HG03439 (cell line): ENCODE data around the gene TEAD3.

ENCODE experiments used
- ATAC-seq: cut with Tn5 transposase; IDR thresholded peaks from one replicate; pipeline ENCODE4 v1.9.1; 2021; ENCODE audit warnings: mild to moderate bottlenecking, moderate library complexity; ENCODE audit not compliant: unreplicated experiment

Gene TEAD3

DNA sequence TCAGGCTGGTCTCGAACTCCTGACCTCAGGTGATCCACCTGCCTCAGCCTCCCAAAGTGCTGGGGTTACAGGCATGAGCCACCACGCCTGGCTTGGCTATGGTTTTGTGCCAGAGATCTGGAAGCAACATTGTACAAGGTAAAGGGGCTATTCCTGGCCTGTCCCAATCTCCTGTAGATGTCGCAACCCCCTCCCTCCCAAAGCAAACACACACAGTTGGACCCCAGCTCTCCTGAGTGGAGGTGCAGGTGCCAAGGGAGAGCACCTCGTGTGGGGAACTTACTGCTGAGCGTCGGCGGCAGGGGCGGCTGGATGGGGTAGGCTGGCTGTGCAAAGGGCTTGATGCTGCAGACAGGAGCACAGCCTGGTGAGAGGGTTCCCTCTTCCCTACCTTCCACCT, 19.9 kb downstream of the TEAD3 start:
- ATAC-seq: no peak

DNA sequence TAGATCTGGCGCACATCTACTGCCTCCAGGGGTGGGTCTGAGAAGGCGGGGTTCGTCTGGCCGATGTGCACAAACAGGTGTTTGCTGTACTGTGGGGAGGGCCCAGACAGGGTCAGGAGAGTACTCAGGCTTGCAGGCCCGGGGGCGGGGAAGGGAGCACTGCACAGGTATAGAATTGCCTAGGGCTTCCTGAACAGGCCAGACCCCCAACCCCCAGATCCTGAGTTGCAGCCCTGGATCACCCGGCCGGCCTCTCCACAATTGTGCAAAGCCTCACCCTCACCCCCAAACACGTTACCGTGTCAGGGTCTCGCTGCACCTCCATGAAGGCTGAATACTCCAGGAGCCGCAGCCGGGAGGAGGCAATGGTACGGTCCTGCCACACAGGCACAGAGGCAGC, 20.9 kb downstream of the TEAD3 start:
- ATAC-seq: no peak

DNA sequence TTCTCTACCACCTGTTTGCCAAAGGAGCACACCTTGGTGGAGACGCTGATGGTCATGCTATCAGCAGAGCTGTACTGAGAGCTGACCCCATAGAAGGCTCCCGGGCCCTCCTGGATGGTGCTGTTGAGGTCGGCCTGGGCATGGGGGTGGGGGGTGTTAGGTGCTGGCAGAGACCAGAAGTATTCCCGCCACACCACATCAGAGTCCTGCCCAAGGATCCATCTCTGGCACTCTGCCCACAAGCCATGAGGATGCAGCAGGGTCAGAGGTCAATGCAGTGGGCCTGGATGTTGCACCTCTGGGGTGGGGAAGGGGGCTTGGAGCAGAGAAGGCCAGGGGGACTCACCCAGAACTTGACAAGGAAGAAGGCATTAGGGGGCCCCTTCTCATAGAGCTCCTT, 21.3 kb downstream of the TEAD3 start:
- no peak for ATAC-seq

DNA sequence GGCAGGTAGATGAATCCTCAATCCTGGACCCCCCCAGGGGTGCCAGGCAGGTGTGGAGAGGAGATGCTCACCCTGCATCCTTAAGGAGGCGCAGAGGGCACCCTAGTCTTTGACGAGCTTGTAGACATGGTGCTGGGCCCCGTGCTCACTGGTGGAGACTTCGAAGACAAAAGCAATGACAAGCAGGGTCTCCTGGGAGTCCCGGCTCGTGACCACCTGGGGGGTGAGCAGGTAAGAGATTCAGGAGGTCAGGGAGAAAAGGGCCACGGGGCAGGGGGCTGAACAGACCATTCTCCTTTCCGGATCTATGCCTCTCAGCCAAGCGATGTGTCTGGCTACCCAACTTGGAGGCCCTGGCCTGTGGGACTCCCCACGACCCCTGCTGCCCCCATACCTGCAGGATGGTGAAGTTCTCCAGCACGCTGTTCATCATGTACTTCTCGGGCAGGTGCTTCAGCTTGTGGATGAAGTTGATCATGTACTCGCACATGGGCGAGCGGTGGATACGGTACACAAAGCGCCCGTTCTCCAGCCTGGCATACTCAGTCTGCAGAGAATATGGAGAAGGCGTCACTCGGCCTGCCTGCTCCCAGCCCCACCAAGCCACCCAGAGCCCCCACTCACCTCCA, 21.8 kb downstream of the TEAD3 start:
- ATAC-seq: no peak

DNA sequence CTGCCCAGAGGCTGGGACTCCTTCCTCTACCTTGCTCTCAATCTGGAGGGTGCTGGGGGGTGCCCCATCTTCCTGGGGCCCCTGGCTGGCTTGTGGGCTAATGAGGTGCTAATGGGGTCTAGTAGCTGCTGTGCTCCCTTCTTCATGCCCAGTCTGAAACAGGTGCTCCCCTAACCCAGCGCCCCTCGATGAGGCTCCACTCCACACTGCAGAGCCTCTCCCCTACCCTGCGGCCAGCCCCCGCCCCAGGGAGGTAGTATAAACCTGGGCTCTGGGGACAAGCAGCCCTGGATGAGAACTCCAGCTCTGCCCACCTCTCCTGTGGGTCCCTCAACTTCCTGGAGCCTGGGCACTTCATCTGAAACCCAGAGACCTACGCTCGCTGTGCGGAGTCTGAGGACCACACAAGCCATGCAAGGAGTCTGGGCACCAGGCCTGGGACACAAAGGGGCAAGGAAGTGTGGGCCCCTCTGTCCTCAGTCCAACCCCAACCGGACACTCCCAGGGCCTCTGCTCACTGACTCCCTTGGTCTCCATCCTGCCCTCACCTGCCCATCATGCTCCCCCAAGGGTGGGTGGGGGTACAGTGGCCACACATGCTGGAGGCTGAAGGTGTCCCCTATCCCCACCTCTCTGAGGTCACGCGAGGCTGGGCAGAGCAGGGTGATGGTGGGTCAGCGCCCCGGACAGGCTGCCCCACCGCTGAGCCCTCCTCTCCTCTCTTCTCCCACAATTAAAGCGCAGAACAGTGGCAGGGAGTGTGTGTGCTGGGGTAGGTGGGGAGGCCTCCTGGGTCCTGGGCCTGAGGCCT, 22.5 kb downstream of the TEAD3 start:
- no peak for ATAC-seq

DNA sequence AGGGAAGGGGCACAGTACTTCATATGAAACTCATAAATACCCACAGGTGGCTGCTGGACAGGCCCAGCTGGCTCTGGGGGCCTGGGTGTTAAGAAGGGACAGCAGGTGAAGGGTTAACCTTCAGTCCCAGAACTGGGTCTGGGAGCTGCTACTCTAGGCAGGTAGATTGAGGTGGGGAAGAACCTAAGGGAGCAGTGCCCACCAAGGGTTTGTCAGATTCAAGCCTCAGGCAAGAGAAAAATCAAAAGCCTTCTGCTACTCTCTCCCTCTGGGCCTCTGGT, 23.1 kb downstream of the TEAD3 start:
- no peak for ATAC-seq

DNA sequence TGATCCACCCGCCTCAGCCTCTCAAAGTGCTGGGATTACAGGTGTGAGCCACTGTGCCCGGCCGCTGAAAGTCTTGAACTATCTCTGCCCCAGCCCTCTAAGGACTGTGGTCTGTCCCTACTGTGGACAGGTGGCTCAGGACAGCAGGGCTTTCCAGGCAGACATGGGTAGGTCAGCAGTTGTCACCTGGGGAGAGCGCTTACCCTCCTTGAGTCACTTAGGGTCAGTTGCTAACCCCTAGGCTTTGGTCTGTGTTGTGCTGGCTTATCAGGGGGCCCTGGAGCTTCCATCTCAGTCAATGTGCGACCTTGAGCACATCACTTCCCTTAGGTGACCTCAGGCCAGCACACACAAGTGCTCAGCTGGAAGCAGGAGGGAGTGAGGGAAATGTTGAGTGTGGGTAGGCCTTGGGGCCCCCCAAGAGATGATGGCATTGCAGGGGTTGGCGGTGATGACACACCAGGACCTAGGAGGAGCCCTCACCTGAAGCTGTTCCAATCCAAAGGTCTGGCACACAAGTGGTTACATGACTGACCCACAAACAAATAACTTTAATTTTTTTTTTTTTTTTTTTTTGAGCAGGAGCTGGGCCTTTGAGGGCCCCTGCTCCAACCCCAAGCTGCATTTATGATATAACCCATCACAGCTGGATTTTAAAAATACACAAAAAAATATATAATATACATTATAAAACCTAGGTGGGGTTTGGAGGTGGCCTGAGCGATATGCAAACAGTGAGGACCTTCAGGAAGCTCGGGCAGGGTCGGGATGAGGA, 23.6 kb downstream of the TEAD3 start:
- ATAC-seq: no peak

DNA sequence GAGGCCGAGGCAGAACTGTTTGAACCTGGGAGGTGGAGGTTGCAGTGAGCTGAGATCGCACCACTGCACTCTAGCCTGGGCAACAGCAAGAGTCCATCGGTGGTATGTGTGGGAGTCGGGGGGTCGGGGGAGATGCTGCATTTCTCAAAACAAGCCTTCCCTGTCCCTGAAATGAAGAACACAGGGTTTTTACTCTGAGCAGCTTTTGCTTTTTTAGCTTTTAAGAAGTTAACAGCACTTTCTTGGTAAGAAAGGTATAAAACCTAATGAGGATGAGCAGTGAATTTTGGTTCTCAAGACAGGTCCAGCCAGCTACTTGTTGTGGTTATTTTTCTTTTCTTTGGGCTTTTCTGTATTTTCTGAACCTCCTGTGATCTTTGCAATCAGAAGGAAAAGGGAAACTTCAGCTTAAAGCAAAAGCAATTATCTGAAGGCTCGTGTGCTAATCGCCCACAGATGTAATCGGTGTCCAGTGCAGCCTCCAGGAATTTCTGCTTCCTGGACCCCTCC, 25.0 kb downstream of the TEAD3 start:
- no peak for ATAC-seq

DNA sequence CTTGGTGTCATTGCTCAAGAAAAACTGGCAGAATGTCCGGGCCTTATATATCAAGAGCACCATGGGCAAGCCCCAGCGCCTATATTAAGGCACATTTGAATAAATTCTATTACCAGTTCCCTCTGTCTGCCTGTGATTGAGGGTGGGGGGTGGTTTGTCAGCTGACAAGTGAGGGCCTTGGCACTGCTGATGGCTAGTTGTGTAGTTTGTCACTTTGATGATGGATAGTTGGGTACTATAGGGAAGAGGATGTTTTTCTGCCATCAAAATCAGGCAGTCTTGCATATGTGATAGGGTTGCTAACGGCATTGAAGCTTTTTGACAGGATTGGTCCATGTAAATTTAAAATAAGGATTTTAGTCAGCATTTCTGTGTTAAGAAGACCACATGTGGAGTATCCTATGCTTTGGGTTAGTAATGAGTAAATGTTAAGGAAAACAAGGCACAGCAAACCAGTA, 26.2 kb downstream of the TEAD3 start:
- ATAC-seq: no peak

DNA sequence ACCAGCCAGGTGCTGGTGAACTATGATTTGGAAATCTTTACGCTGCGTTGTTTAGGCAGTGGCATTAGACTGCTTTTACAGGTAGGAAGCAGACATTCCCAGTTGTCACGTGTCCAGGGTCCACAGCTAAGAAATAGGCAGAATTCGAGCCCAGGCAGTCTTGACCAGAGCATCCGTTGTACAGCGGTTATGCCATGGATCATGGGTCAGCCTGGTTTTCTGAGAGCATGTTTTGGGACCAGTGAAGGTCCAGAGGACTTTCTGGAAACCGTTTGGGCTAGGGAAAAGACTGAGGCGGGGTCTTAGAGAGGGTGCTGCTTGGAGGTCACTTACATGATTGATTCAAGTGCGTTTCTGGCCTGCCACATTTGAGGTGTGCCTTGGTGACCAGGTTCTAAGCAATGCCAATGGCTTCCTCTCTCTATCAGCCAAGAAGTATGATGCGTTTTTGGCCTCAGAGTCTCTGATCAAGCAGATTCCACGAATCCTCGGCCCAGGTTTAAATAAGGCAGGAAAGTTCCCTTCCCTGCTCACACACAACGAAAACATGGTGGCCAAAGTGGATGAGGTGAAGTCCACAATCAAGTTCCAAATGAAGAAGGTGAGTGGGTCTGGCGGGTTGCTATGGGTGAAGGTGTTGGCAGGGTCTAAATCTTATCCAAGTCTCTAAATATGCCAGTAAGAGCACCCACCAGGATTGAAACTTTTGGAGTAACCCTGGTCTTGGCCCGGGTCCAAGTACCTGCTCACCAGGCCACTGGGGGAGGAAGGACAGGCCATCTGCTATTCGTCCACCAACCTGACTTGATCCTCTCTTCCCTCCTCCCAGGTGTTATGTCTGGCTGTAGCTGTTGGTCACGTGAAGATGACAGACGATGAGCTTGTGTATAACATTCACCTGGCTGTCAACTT, 26.9 kb downstream of the TEAD3 start:
- ATAC-seq: no peak

DNA sequence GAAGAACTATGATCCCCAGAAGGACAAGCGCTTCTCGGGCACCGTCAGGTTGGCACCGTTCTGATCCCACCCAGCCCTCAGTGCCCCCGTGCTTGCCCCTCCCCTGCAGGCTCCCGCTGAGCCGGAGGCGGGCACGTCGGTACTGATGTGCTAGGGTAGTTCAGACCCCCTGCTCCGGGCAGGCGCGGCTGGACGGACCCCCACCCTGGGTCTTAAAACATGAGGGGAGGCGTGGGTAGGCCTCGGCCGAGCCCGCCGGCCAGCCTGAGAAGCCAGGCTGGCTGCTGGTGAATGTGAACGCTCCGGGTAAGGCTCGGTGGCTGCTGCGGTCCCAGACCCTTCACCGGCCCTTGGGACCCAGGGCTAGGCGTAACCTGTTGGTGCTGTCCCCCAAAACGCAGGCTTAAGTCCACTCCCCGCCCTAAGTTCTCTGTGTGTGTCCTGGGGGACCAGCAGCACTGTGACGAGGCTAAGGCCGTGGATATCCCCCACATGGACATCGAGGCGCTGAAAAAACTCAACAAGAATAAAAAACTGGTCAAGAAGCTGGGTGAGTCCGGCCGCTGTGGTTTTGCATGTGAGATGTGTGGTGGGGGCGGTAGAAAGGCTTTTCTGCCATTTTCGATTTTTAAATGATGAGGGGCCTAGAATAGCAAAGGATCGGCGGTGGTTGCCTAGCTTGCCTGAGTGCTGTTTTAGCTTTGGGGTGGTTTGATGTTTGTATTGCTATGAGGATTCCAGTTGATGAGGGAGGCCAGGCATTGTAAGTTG, 27.7 kb downstream of the TEAD3 start:
- ATAC-seq: no peak

DNA sequence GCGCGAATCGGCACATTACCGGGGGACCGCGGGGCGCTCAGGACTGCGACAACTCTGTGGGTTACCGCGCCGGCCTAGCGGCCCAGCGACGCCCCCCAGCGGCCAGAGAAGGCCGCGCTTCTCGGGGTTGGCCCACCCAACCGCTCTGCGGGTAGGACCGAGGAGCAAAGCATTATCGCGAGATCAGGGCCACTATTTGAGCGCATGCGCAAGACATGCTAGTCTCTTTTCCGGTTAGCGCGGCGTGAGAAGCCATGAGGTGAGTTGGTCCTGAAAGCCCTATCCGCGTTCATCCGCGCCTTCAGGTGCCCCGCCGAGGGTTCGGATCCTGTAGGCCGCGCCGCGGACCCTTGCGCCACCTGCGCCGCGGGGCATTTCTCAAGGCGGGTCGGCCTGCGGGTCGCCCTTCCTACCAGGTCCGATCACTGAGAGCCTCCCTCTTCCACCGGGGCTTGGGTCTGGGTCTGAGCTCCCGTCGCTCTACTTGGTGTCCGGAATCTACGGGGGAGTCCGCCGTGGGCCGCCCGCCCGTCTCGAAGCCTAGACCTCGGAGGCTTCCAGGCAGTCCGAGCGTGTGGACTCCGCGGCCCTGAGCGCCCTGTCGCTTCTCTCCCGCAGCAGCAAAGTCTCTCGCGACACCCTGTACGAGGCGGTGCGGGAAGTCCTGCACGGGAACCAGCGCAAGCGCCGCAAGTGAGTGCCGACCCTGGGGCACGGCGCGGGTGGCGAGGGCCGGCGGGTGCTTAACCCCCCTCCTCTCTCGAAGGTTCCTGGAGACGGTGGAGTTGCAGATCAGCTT, 28.5 kb downstream of the TEAD3 start, which contains the start of gene RPL10A:
Gene RPL10A, plus strand, starts transcription at position 221 of the 799 bp plus-strand sequence. Its CDS starts 34 bp downstream, at position 255.
- ATAC-seq: peak; percentile 77

DNA sequence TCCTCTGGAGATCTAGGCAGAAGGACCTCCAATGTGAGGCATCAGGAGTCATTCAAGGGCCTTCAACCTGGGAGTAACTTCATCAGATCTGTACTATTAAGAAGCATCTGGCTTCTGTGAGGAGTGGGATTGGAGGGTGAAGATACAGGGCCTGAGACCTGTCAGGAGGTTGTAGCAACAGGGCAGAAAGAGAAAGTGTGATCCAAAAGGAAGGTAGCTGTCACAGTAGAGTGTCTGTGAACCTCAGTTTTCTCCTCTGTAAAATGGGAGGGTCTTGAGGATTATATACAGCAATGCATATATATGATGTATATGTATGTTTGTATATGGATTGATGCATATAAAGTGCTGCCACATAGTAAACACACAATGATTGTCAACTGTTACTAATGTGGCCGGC, 31.2 kb downstream of the TEAD3 start:
- no peak for ATAC-seq

DNA sequence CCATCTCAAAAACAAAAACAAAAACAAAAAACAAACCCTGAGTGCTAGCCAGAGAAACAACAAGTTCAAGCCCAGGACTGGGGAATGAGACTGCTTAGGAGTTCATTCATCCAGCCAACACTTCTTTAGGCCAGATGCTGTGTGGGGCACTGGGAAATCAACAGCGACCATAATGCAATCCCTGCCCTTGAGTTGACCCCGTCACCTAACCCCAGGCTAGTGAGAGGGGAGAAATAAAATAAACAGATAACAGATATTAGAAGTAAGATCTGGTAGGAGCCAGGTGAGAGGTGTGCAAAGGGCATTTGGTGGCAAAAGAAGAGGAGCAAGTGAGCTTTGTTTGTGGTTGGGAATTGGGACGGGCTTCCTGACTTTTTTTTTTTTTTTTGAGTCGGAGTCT, 33.6 kb downstream of the TEAD3 start:
- no peak for ATAC-seq

DNA sequence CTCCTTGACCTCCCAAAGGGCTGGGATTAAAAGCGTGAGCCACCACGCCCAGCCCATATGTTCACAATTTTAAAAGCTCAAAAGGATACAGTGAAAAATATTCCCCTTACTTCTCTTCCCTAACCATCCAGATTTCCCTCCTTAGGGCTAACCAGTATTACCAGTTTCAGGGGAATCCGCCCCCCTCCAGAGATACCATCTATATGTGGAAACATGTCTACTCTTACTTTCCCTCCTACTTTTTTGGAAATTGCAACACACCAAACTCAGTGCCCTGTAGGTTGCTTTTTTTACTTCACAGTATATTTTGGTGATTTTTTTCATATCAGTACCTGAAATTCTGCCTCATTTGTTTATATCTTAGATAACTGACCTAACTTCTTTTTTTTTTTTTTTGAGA, 35.6 kb downstream of the TEAD3 start:
- ATAC-seq: no peak

DNA sequence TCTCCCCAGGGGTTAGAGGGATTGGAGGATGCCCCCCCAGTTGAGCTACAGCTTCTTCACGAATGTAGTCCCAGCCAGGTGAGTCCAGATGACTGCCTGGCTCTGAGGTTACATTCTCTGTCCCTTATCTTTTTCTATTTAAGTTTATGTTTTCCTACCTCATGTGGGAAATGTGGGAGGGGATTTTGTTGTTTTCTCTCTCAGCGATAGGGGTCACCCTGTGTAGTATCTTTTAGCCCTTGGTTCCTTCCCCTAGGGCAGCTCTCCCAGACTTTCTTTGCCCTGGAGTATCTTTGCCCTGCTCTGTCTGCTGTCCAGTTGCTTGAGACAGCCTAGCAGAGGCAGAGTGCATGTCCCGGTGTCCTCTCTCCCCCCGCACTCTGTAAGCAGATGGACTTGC, 39.0 kb downstream of the TEAD3 start:
- no peak for ATAC-seq

DNA sequence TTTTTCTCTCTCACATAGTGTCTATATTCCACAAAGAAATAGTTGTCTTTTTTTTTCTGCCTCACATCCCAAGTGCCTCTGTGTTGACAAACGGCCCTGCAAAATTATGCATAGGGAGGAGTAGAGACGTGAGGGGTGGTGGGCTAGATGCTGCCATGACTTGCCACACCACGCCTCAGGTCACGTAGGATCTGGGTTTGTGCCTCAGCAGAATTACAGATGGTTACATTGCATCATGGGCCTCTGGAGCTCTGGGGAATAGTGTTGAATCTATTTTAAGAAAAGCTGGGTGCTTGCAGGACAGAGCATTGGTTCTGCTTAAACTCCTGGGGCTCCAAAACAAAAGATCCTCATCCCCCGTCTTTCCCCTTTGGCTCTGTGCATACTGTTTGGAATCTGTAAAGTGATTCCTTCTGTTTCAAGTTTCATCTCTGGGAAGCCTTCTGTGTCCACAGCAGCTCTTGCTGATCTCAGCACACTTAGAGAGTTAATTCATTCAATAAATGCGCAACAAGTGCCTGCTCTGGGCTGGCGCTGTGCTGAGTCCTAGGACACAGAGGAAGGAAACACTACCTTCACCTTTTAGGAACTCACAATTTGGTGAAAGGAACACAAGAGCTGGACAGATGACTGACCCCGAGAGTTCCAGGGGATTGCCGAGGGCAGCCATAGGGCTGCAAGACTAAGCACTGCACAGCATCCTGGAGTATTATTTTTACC, 42.3 kb downstream of the TEAD3 start:
- ATAC-seq: no peak

DNA sequence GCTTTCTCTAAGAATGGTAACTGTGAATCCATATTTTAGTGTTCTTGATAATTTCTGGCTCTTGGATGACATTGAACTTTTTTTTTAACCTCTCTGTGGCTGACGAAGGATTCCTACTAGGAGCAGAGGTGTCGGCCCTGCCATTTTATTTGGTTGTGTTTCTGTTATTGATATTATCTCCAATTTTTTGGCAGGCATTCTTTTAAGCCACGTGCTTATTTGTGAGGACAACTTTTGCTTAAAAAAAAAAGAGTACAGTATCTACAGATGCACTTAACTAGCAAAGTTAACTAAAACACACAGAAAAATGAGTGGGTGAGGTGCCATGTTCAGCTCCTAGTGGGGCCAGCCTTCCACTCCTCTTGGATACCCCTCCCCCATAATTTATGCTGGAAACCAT, 43.6 kb downstream of the TEAD3 start:
- ATAC-seq: no peak
